Ascending aorta (tissue), 2 donors: Measurements from ENCODE around the gene CLEC2A. TPM values are rescaled to one million over a fixed set of nuclear protein-coding genes. Genes with fewer than 3 reads are reported as not detected.

Source experiments
- DNase-seq, 2 donors: peaks; one replicate each; pipeline ENCODE4 v3.0.0-alpha.2; 2019; ENCODE audit warnings: low spot score in 2 of 2
- H3K27ac ChIP-seq, 2 donors: fragments of 200-600 bp; sonication (generic); one replicate each; pipeline ENCODE4 v1.5.1; 2016 to 2017; ENCODE audit warnings: mild to moderate bottlenecking in 1 of 2
- H3K27me3 ChIP-seq: fragments of 200-600 bp; sonication (generic); one replicate; pipeline ENCODE4 v1.5.1; 2017
- H3K36me3 ChIP-seq, 2 donors: fragments of 200-600 bp; sonication (generic); one replicate each; pipeline ENCODE4 v1.5.1; 2016
- H3K4me1 ChIP-seq, 2 donors: fragments of 200-600 bp; sonication (generic); one replicate each; pipeline ENCODE4 v1.5.1; 2016 to 2017; ENCODE audit warnings: mild to moderate bottlenecking in 1 of 2
- H3K4me3 ChIP-seq, 2 donors: fragments of 200-600 bp; sonication (generic); one replicate each; pipeline ENCODE4 v1.5.1; 2016 to 2017; ENCODE audit warnings: mild to moderate bottlenecking in 1 of 2
- H3K9me3 ChIP-seq, 2 donors: fragments of 200-600 bp; sonication (generic); one replicate each; pipeline ENCODE4 v1.5.1; 2016
- CTCF ChIP-seq, 3 experiments: fragments of 200-600 bp in 2 of 3; fragments of 450-650 bp in 1 of 3; sonication (generic) in 2 of 3; IDR thresholded peaks; one replicate each; pipeline ENCODE4 v1.5.1; 2016 to 2019; ENCODE audit warnings: antibody characterized with exemption in 3 of 3, mild to moderate bottlenecking in 1 of 3, moderate library complexity in 1 of 3
- intact Hi-C: fragments of 100-400 bp; cut with DNase I; formaldehyde crosslinking; loops from one replicate; pipeline ENCODE4 v1.15.1; 2023
- total RNA-seq: library from RNA; depleted of rRNA; stranded (reverse); fragments of >200 nt; gene quantifications from one replicate; pipeline ENCODE4 v1.1.0, GENCODE V29; 2016

Gene CLEC2A
- total RNA-seq, 1 donor from 2014 or later: not detected

DNA sequence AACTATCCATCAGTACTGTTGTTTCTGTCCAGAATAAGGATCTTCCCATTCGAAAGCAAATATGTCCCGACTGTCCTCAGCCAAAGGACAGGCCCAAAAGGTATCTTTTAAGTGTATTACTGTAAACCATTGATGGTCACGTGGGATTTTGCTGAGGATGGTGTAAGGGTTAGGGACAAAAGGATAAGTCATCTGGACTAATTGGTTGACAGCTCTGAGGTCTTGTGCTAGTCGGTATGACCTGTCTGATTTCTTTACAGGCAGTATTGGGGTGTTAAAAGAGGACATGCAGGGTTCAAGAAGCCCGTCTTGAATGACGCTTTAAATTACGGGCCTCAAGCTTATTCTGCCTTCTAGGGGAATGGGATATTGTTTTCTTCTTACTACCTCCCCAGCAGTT lies 24.4 kb downstream of the CLEC2A start:
- H3K36me3 ChIP-seq: no peaks in the 10 kb centered on the region
- DNase-seq: no peak
- no peaks in the 10 kb centered on the region for H3K4me1 ChIP-seq
- TF ChIP-seq CTCF (IDR thresholded peaks at IDR 0.05): no peak
- no peak overlapping the region for H3K27ac ChIP-seq
- H3K4me3 ChIP-seq: no peak overlapping the region
- no peaks in the 10 kb centered on the region for H3K27me3 ChIP-seq
- H3K9me3 ChIP-seq: peaks cover 8 to 16% of the 10 kb centered on the region in 2 donors
- intact Hi-C loops: no loop called here

DNA sequence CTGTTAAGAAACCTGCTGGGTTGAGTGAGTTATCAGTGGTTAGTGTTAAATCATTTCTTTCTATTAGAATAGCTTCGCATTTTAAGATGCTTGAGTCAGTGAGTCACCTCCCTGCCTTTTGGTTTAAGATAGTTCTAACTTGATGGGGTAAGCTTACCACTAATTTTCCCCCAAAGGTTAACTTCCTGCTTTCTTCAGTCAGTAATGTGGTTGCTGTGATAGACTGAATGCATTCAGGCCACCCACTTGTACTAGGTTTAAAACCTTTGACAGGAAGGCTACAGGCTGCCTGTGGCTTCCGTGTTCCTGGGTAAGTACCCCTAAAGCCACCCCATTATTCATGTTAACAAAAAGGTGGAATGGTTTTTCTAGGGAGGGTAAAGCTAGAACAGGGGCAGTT lies 25.3 kb downstream of the CLEC2A start:
- no peak overlapping the region for H3K27ac ChIP-seq
- intact Hi-C loops: no loop called here
- no peak for TF ChIP-seq CTCF (IDR thresholded peaks at IDR 0.05)
- no peaks in the 10 kb centered on the region for H3K36me3 ChIP-seq
- H3K4me1 ChIP-seq: no peaks in the 10 kb centered on the region
- H3K9me3 ChIP-seq: peaks cover 8 to 11% of the 10 kb centered on the region in 2 donors
- H3K27me3 ChIP-seq: no peaks in the 10 kb centered on the region
- no peak for DNase-seq
- no peak overlapping the region for H3K4me3 ChIP-seq

- H3K4me1 ChIP-seq: no peaks in the 10 kb centered on the region
- TF ChIP-seq CTCF (IDR thresholded peaks at IDR 0.05): no peak
- H3K27ac ChIP-seq: no peak overlapping the region
- DNase-seq: no peak
- intact Hi-C loops: no loop called here
- no peaks in the 10 kb centered on the region for H3K27me3 ChIP-seq
- H3K9me3 ChIP-seq: no peaks in the 10 kb centered on the region
- H3K4me3 ChIP-seq: no peak overlapping the region
- no peaks in the 10 kb centered on the region for H3K36me3 ChIP-seq
Observed at GRCh38 chr12:9902539-9903228, 29.5 kb downstream of the CLEC2A start.

GRCh38 chr12:9900930-9901329 lies 31.2 kb downstream of the CLEC2A start:
- DNase-seq: no peak
- Histone ChIP-seq H3K4me3 (no peak overlapping the region), H3K27me3 (no peaks in the 10 kb centered on the region), H3K27ac (no peak overlapping the region), H3K9me3 (no peaks in the 10 kb centered on the region), H3K36me3 (no peaks in the 10 kb centered on the region), H3K4me1 (no peaks in the 10 kb centered on the region)
- intact Hi-C loops: no loop called here
- TF ChIP-seq CTCF (IDR thresholded peaks at IDR 0.05): no peak

- Histone ChIP-seq H3K27ac (no peak overlapping the region), H3K4me3 (no peak overlapping the region), H3K9me3 (no peaks in the 10 kb centered on the region), H3K4me1 (no peaks in the 10 kb centered on the region), H3K36me3 (no peaks in the 10 kb centered on the region), H3K27me3 (no peaks in the 10 kb centered on the region)
- intact Hi-C loops: no loop called here
- DNase-seq: no peak
- TF ChIP-seq CTCF (IDR thresholded peaks at IDR 0.05): no peak
Observed at GRCh38 chr12:9899209-9899608, 33.0 kb downstream of the CLEC2A start.

GRCh38 chr12:9897535-9897934 lies 34.6 kb downstream of the CLEC2A start:
- Histone ChIP-seq H3K4me1 (no peaks in the 10 kb centered on the region), H3K4me3 (no peak overlapping the region), H3K27ac (no peak overlapping the region), H3K36me3 (no peaks in the 10 kb centered on the region), H3K27me3 (no peaks in the 10 kb centered on the region), H3K9me3 (no peaks in the 10 kb centered on the region)
- TF ChIP-seq CTCF (IDR thresholded peaks at IDR 0.05): no peak
- DNase-seq: no peak
- intact Hi-C loops: no loop called here
